SHP77 treated with DMSO at 0.1 percent for 48 hours (cell line): ENCODE data around the gene PAIP2.
"Not testable (repeated sequence)": the region's sequence is repeated elsewhere in the genome, so short reads cannot be mapped to it uniquely, and the experiment has no call there.

Experiments used
- DNase-seq: peaks from one replicate; lab custom pipeline; 2025; lab: John Stamatoyannopoulos, UW

The PAIP2 gene

GRCh38 chr5:139315056-139315615 lies 26.5 kb upstream of the PAIP2 start:
- DNase-seq = no peak

- no peak for DNase-seq
These were observed 5.8 kb upstream of the PAIP2 start for GRCh38 chr5:139335811-139336210.

- DNase-seq = no peak
These were observed 1.6 kb upstream of the PAIP2 start for GRCh38 chr5:139340051-139340450.

GRCh38 chr5:139341187-139341688 lies 416 bp upstream of the PAIP2 start:
- DNase-seq = no peak

- DNase-seq = no peak
These were observed 719 bp downstream of the PAIP2 start for GRCh38 chr5:139342423-139342723.

- DNase-seq = no peak
These were observed 1.8 kb downstream of the PAIP2 start for GRCh38 chr5:139343476-139343875.

- no peak for DNase-seq
These were observed 2.5 kb downstream of the PAIP2 start for GRCh38 chr5:139344177-139344576.

GRCh38 chr5:139345442-139345841 lies 3.8 kb downstream of the PAIP2 start:
- not testable (repeated sequence) for DNase-seq

GRCh38 chr5:139347863-139348262 lies 6.2 kb downstream of the PAIP2 start:
- DNase-seq = not testable (repeated sequence)

GRCh38 chr5:139354186-139354585 lies 12.5 kb downstream of the PAIP2 start:
- no peak for DNase-seq

- not testable (repeated sequence) for DNase-seq
These were observed 14.2 kb downstream of the PAIP2 start for GRCh38 chr5:139355900-139356299.

GRCh38 chr5:139358064-139358463 lies 16.4 kb downstream of the PAIP2 start:
- no peak for DNase-seq

GRCh38 chr5:139360384-139360783 lies 18.7 kb downstream of the PAIP2 start:
- no peak for DNase-seq

GRCh38 chr5:139361835-139362429 lies 20.3 kb downstream of the PAIP2 start:
- DNase-seq = no peak

GRCh38 chr5:139363937-139364336 lies 22.3 kb downstream of the PAIP2 start:
- no peak for DNase-seq

GRCh38 chr5:139364466-139364865 lies 22.8 kb downstream of the PAIP2 start:
- DNase-seq = no peak

- no peak for DNase-seq
These were observed 27.0 kb downstream of the PAIP2 start for GRCh38 chr5:139368613-139369012.

GRCh38 chr5:139369181-139369580 lies 27.5 kb downstream of the PAIP2 start:
- no peak for DNase-seq

- DNase-seq = no peak
These were observed 30.1 kb downstream of the PAIP2 start for GRCh38 chr5:139371482-139372435.

GRCh38 chr5:139374909-139375308 lies 33.3 kb downstream of the PAIP2 start:
- DNase-seq = no peak

GRCh38 chr5:139376364-139376763 lies 34.7 kb downstream of the PAIP2 start:
- DNase-seq = no peak

- no peak for DNase-seq
These were observed 35.6 kb downstream of the PAIP2 start for GRCh38 chr5:139377226-139377625.
